HEK293 (cell line): ENCODE results near the gene TMEM184A.

ENCODE experiments used
- GFI1B ChIP-seq: fragments of 450-650 bp; formaldehyde crosslinking; IDR thresholded peaks from 2 replicates; pipeline ENCODE4 v1.5.1; 2016; ENCODE audit warnings: missing biosample characterization, missing genetic modification characterization
- HIC1 ChIP-seq: fragments of 450-650 bp; formaldehyde crosslinking; IDR thresholded peaks from 2 replicates; pipeline ENCODE4 v1.5.1; 2016; ENCODE audit warnings: missing biosample characterization, missing genetic modification characterization
- KLF16 ChIP-seq: fragments of 450-650 bp; formaldehyde crosslinking; IDR thresholded peaks from 2 replicates; pipeline ENCODE4 v1.5.1; 2017; ENCODE audit warnings: missing biosample characterization, missing genetic modification characterization
- ZBTB7A ChIP-seq: fragments of 450-650 bp; formaldehyde crosslinking; IDR thresholded peaks from 2 replicates; pipeline ENCODE4 v1.5.1; 2016; ENCODE audit warnings: low read depth, missing biosample characterization, missing genetic modification characterization
- ZIC2 ChIP-seq: fragments of 450-650 bp; formaldehyde crosslinking; IDR thresholded peaks from 2 replicates; pipeline ENCODE4 v1.5.1; 2016; ENCODE audit warnings: missing biosample characterization, missing genetic modification characterization
- ZNF629 ChIP-seq: fragments of 450-650 bp; formaldehyde crosslinking; IDR thresholded peaks from 2 replicates; pipeline ENCODE4 v1.5.1; 2017; ENCODE audit warnings: missing biosample characterization, missing genetic modification characterization
- TF ChIP-seq, protein P1 (sequence below): fragments of 450-650 bp; formaldehyde crosslinking; IDR thresholded peaks from 2 replicates; pipeline ENCODE4 v1.5.1; 2016; ENCODE audit warnings: missing biosample characterization, missing genetic modification characterization

GRCh38 chr7:1523844-1524243, 32.2 kb downstream of the TMEM184A start:
- TF ChIP-seq HIC1 (tag by site-specific recombination) (no peak), KLF16 (tag by site-specific recombination) (no peak), GFI1B (tag by site-specific recombination) (no peak), ZIC2 (tag by site-specific recombination) (no peak), ZNF629 (no peak), ZBTB7A (no peak)
- TF ChIP-seq, protein P1, sequence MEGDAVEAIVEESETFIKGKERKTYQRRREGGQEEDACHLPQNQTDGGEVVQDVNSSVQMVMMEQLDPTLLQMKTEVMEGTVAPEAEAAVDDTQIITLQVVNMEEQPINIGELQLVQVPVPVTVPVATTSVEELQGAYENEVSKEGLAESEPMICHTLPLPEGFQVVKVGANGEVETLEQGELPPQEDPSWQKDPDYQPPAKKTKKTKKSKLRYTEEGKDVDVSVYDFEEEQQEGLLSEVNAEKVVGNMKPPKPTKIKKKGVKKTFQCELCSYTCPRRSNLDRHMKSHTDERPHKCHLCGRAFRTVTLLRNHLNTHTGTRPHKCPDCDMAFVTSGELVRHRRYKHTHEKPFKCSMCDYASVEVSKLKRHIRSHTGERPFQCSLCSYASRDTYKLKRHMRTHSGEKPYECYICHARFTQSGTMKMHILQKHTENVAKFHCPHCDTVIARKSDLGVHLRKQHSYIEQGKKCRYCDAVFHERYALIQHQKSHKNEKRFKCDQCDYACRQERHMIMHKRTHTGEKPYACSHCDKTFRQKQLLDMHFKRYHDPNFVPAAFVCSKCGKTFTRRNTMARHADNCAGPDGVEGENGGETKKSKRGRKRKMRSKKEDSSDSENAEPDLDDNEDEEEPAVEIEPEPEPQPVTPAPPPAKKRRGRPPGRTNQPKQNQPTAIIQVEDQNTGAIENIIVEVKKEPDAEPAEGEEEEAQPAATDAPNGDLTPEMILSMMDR, result no peak
